GM12878 (cell line): ENCODE data around the gene PPP6R1. TPM values are rescaled to one million over a fixed set of nuclear protein-coding genes. Genes with fewer than 3 reads are reported as not detected.

Experiments
- ATAC-seq: fragments of 200-7000 bp; cut with Tn5 transposase; 3 replicates; pipeline ENCODE4 v1.9.1; 2020; ENCODE audit warnings: mild to moderate bottlenecking, moderate library complexity
- BruUV-seq: library from RNA; stranded (reverse); fragments of 400-500 nt; replicated peaks from 2 replicates; lab custom pipeline; 2021; lab: Mats Ljungman, UMichigan
- CTCF ChIA-PET: fragments of 300-600 bp; sonication (Branson Sonifier 250); formaldehyde crosslinking; extraction: SDS; loops from one replicate; lab custom pipeline; 2021; ENCODE audit warnings: inconsistent platforms; lab: Yijun Ruan, JAX
- POLR2A ChIA-PET: fragments of 350-600 bp; formaldehyde crosslinking; extraction: SDS; loops from one replicate; lab custom pipeline; 2021; ENCODE audit warnings: inconsistent platforms; lab: Charles Lee
- RAD21 ChIA-PET: fragments of 300-600 bp; sonication (Branson Sonifier 250); formaldehyde crosslinking; loops from one replicate; lab custom pipeline; 2023; ENCODE audit warnings: antibody characterized with exemption; ENCODE audit not compliant: unreplicated experiment; lab: Charles Lee
- SMC1A ChIA-PET: fragments of 300-600 bp; sonication (Branson Sonifier 250); formaldehyde crosslinking; loops from one replicate; lab custom pipeline; 2023; ENCODE audit not compliant: unreplicated experiment, uncharacterized antibody; lab: Charles Lee
- DNase-seq: peaks from one replicate; pipeline ENCODE4 v3.0.0-alpha.2; 2011; ENCODE audit warnings: low read depth, low spot score
- FAIRE-seq: peaks from 3 replicates; lab custom pipeline; 2011; peaks lifted over from hg19 to GRCh38; lab: Jason Lieb, UNC
- H2AFZ ChIP-seq: 2 replicates; pipeline ENCODE4 v1.6.0; 2011; ENCODE audit warnings: low read depth, low read length, control low read depth; ENCODE audit not compliant: control insufficient read depth
- H3K27ac ChIP-seq: 2 replicates; pipeline ENCODE4 v1.5.1; 2011; ENCODE audit warnings: control low read depth; ENCODE audit not compliant: control insufficient read depth, insufficient read depth
- H3K27me3 ChIP-seq, 2 experiments: replicated peaks in 1 of 2; 2 replicates each; pipeline versions ENCODE4 v1.6.0 to v1.6.1; 2011; ENCODE audit warnings: low read length in 1 of 2; ENCODE audit not compliant: control insufficient read depth in 2 of 2, insufficient read depth in 2 of 2
- H3K36me3 ChIP-seq, 2 experiments: 2 replicates each; pipeline ENCODE4 v1.5.1; 2011; ENCODE audit warnings: low read length in 1 of 2; ENCODE audit not compliant: control insufficient read depth in 2 of 2, insufficient read depth in 2 of 2
- H3K4me1 ChIP-seq: 2 replicates; pipeline ENCODE4 v1.6.1; 2011; ENCODE audit warnings: mild to moderate bottlenecking, low read length, moderate library complexity, mixed read lengths; ENCODE audit not compliant: control insufficient read depth, insufficient read depth
- H3K4me2 ChIP-seq: 2 replicates; pipeline ENCODE4 v1.6.0; 2011; ENCODE audit warnings: control low read depth; ENCODE audit not compliant: control insufficient read depth, insufficient read depth
- H3K4me3 ChIP-seq: fragments of 200-600 bp; sonication (generic); 2 replicates; pipeline ENCODE4 v1.5.1; 2016
- H3K79me2 ChIP-seq: 2 replicates; pipeline ENCODE4 v1.6.0; 2011; ENCODE audit warnings: low read length; ENCODE audit not compliant: control insufficient read depth, insufficient read depth
- H3K9ac ChIP-seq: 2 replicates; pipeline ENCODE4 v1.8.0; 2011; ENCODE audit warnings: low read length, control low read depth, mixed read lengths; ENCODE audit not compliant: control insufficient read depth, insufficient read depth
- H3K9me3 ChIP-seq: replicated peaks from 3 replicates; pipeline ENCODE4 v1.5.1; 2011; ENCODE audit warnings: mild to moderate bottlenecking, low read length; ENCODE audit not compliant: control insufficient read depth, insufficient read depth
- H4K20me1 ChIP-seq: 2 replicates; pipeline ENCODE4 v1.6.0; 2011; ENCODE audit not compliant: control insufficient read depth, insufficient read depth
- NFIC ChIP-seq: IDR thresholded peaks from 2 replicates; pipeline ENCODE4 v1.6.1; 2012; ENCODE audit warnings: low read depth, mild to moderate bottlenecking, inconsistent platforms, low read length, moderate library complexity
- POLR2AphosphoS5 ChIP-seq: IDR thresholded peaks from 2 replicates; pipeline ENCODE4 v1.6.1; 2011; ENCODE audit warnings: mild to moderate bottlenecking, low read length, inconsistent platforms
- RELA ChIP-seq: fragments of 450-650 bp; IDR thresholded peaks from 2 replicates; pipeline ENCODE4 v1.8.0; 2014; ENCODE audit warnings: borderline replicate concordance; ENCODE audit not compliant: partially characterized antibody
- SUZ12 ChIP-seq: fragments of 200-600 bp; sonication (generic); IDR thresholded peaks from one replicate; pipeline ENCODE4 v1.6.1; 2018; ENCODE audit warnings: antibody characterized with exemption, mild to moderate bottlenecking; ENCODE audit not compliant: unreplicated experiment
- WGBS: methylation state at CpG from one replicate; pipeline ENCODE4 v1.1.6; 2016; ENCODE audit warnings: low lambda C conversion rate; ENCODE audit not compliant: insufficient replicate concordance, insufficient coverage; ENCODE audit errors: missing lambda C conversion rate; 5-methylcytosine and 5-hydroxymethylcytosine counted together
- in situ Hi-C: fragments of 300-500 bp; cut with MboI; formaldehyde crosslinking; loops from 9 replicates; pipeline ENCODE4 v1.14.3; 2018; ENCODE audit warnings: mixed read lengths
- intact Hi-C: fragments of 100-400 bp; cut with micrococcal nuclease; formaldehyde crosslinking; loops from one replicate; pipeline ENCODE4 v1.14.2; 2022; ENCODE audit not compliant: unreplicated experiment
- polyA plus RNA-seq, 11 experiments: library from polyadenylated mRNA; depleted of rRNA in 4 of 11; unstranded in 6 of 11; stranded (reverse) in 5 of 11; fragments of >200 nt; fragmentation: Nextera tagmentation in 4 of 11; fragmentation: Illumina TruSeq in 1 of 11; extraction: Ambion mirVana in 4 of 11; extraction: Trizol in 1 of 11; gene quantifications; 1 replicate in 1 of 11; 2 replicates in 10 of 11; pipeline versions ENCODE4 v1.2.1 to v1.2.3, GENCODE V29; 2011 to 2016; ENCODE audit warnings: inconsistent platforms in 2 of 11, missing spikeins in 2 of 11, low read depth in 1 of 11
- total RNA-seq, 4 experiments: library from RNA; depleted of rRNA in 3 of 4; stranded (reverse); fragments of >200 nt in 3 of 4; fragmentation: Illumina TruSeq in 1 of 4; extraction: Trizol in 1 of 4; gene quantifications; 2 replicates each; pipeline versions ENCODE4 v1.2.1 to v1.2.3, GENCODE V29; 2013 to 2021
- TF ChIP-seq, protein P1 (sequence below): fragments of 450-650 bp; IDR thresholded peaks from 2 replicates; pipeline ENCODE4 v1.6.1; 2018; ENCODE audit warnings: borderline replicate concordance, mild to moderate bottlenecking; ENCODE audit not compliant: partially characterized antibody
- TF ChIP-seq, protein P2 (sequence below): IDR thresholded peaks from 2 replicates; pipeline ENCODE4 v1.6.1; 2011; ENCODE audit warnings: low read depth, mild to moderate bottlenecking, low read length, moderate library complexity, borderline replicate concordance; ENCODE audit errors: extremely low read depth
- TF ChIP-seq, protein P3 (sequence below): fragments of 450-650 bp; IDR thresholded peaks from 2 replicates; pipeline ENCODE4 v1.6.1; 2016; ENCODE audit warnings: mild to moderate bottlenecking

PPP6R1 gene
- total and polyA plus RNA-seq, 10 of the 15 experiments (the other 5 are each of a cell fraction or from before 2014, with no cell fraction given): 0.80 to 173 (median 63.7) TPM

DNA sequence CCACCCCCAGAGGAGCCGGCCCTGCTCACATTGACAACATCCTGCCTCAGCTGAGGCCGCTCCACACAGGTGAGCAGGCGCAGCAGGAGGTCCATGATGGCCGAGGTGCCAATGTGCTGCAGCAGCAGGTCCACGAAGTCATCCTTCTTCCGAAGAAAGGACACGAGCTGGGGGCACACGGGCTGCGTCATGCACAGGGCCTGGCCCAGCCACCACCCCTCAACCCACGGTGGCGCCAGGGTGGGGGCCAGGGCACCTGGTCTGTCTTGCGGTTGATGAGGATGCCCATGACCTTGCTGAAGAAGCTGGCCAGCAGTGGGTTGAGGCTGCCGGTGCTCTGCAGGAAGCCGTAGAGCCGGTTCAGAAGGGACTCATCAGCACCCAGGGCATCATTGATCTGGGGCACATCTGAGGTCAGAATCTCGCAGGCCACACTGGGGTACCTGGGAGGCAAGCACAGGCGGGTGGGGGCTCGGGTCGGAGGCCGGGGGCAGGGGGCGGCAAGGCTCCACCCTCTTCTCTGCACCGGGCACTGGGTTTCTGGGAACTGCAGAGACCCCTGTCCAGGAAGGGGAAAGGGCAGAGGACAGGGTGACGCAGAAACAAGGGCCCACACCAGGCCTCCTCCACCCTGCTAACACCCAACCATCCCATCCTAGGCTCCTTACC lies 13.4 kb downstream of the PPP6R1 start (continued):
- TF ChIP-seq, protein P1, sequence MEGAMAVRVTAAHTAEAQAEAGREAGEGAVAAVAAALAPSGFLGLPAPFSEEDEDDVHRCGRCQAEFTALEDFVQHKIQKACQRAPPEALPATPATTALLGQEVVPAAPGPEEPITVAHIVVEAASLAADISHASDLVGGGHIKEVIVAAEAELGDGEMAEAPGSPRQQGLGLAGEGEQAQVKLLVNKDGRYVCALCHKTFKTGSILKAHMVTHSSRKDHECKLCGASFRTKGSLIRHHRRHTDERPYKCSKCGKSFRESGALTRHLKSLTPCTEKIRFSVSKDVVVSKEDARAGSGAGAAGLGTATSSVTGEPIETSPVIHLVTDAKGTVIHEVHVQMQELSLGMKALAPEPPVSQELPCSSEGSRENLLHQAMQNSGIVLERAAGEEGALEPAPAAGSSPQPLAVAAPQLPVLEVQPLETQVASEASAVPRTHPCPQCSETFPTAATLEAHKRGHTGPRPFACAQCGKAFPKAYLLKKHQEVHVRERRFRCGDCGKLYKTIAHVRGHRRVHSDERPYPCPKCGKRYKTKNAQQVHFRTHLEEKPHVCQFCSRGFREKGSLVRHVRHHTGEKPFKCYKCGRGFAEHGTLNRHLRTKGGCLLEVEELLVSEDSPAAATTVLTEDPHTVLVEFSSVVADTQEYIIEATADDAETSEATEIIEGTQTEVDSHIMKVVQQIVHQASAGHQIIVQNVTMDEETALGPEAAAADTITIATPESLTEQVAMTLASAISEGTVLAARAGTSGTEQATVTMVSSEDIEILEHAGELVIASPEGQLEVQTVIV: no peak

DNA sequence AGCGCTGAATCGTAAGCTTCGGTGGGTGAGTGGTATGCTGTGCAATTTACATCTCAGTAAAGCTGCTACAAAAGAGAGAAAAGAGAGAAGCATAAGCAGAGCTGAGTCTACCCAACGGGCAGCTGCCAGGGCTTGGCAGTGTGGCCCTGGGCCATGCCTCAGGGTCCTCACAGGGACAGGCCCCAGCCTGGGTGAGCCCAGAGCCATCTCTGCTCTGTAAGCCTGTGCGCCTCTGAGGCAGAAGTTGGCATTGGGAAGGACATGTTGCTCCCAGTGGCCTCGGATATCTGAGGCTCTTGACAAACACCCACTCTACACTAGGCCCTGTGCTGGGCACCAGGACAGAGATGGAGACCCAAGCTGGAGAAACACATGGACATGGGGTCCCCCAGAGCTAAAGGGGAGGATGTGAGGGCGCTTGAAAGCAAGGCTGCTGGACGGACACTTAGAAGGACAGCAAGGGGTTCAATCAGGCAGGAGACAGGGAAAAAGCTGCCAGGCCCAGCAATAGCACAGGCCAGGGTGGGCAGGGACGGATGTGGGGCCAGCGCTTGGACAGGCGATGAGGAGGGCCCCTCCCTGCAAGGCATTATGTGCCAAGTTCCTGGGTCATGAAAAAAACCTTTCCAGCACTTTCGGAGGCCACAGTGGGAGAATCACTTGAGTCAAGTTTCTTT lies 14.7 kb downstream of the PPP6R1 start:
- in situ Hi-C loops: no loop called here
- no TSS peak for BruUV-seq
- intact Hi-C loops: no loop called here
- no peaks in the 10 kb centered on the region; the same call in 1 of the 2 replicates for H4K20me1 ChIP-seq
- H3K4me2 ChIP-seq: no peak overlapping the region
- H3K9ac ChIP-seq: no peak overlapping the region
- 95% methylated on average over 12 of the region's 12 CpGs for WGBS
- FAIRE-seq (no peak), ATAC-seq (no peak), DNase-seq (no peak)
- no peaks in the 10 kb centered on the region for H3K9me3 ChIP-seq
- no peak overlapping the region for H3K4me3 ChIP-seq
- SMC1A ChIA-PET: interaction anchor here (1.2 to 1.3 kb wide), 2 partner anchors 9 to 11 kb away, joined by 3 to 5 read pairs; no protein-coding TSS in a partner anchor
- CTCF ChIA-PET: no interaction called here
- POLR2A ChIA-PET: interaction anchor here (0.9 kb wide), 1 partner anchor 15 kb away, joined by 3 read pairs; no protein-coding TSS in a partner anchor
- no peak overlapping the region for H2AFZ ChIP-seq
- TF ChIP-seq POLR2AphosphoS5 (no peak), SUZ12 (no peak), RELA (no peak), NFIC (no peak)
- TF ChIP-seq, protein P2, sequence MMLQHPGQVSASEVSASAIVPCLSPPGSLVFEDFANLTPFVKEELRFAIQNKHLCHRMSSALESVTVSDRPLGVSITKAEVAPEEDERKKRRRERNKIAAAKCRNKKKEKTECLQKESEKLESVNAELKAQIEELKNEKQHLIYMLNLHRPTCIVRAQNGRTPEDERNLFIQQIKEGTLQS: no peak
- TF ChIP-seq, protein P3, sequence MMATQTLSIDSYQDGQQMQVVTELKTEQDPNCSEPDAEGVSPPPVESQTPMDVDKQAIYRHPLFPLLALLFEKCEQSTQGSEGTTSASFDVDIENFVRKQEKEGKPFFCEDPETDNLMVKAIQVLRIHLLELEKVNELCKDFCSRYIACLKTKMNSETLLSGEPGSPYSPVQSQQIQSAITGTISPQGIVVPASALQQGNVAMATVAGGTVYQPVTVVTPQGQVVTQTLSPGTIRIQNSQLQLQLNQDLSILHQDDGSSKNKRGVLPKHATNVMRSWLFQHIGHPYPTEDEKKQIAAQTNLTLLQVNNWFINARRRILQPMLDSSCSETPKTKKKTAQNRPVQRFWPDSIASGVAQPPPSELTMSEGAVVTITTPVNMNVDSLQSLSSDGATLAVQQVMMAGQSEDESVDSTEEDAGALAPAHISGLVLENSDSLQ: no peak
- no peaks in the 10 kb centered on the region; the same call in 1 of the 2 replicates for H3K4me1 ChIP-seq
- H3K36me3 ChIP-seq: peaks cover 16 to 75% of the 10 kb centered on the region in 2 experiments; a peak in 3 of 4 replicates
- H3K27me3 ChIP-seq: no peaks in the 10 kb centered on the region
- H3K79me2 ChIP-seq: peaks cover 16% of the 10 kb centered on the region
- H3K27ac ChIP-seq: no peak overlapping the region
- RAD21 ChIA-PET: no interaction called here
